ENCODE data around the gene ATE1. TPM values are rescaled to one million over a fixed set of nuclear protein-coding genes. Genes with fewer than 3 reads are reported as not detected.
"Not testable (repeated sequence)": the region's sequence is repeated elsewhere in the genome, so short reads cannot be mapped to it uniquely, and the experiment has no call there.

Gene ATE1
- total RNA-seq, 1 donor, result 15.9 TPM

- DNase-seq (ENCODE audit: low read depth in 2 of 3, low spot score in 2 of 3), result no peak
Measured at GRCh38 chr10:121708728-121709674, 218.8 kb downstream of the ATE1 start.

DNA sequence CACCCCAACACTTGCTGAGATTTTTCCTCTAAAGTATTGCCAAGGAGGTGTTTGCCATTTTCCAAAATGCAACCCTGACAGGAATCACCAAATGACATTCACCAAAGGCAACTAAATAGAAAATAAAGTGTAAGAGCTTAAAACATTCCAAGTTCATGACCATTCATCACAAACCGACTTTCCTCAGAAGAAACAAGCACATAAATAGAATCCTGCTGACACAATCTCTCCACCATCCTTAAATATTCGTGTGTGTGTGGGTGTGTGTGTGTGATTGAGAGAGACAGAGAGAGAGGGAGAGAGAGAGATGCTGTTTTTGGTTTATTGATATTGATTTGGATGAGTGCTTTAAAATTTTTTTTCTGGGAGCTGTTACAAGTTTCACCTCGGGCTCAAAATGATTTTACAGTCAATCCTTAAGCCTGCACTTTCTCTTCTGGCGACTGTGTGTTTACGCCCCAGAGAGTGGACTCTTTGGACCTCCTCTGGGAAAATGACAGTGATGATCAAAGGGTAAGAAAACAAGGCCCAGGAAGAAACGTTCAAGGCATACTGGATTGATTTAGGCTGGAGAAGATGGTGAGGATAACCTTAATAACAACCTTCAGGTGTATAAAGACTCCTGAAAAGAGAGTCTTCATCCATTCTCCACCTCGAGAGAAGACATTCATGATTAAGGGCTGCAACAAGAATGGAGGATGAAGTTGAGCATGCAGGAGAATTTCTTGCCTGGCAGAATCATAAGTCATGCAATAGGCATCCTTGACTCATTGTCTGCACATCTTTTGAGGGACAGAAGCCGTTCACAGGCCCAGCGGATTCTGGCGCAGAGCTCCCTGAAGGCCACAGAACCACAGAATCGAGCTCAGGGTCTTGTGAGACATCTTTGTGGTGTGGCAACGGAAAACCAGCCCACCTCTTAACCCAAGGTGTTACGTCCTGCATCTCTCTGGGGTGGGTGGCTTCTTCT, 225.2 kb downstream of the ATE1 start:
- no peak for DNase-seq (ENCODE audit: low read depth in 2 of 3, low spot score in 2 of 3)

- DNase-seq (ENCODE audit: low read depth in 2 of 3, low spot score in 2 of 3), result no peak
Measured at GRCh38 chr10:121700416-121700815, 227.4 kb downstream of the ATE1 start.

DNA sequence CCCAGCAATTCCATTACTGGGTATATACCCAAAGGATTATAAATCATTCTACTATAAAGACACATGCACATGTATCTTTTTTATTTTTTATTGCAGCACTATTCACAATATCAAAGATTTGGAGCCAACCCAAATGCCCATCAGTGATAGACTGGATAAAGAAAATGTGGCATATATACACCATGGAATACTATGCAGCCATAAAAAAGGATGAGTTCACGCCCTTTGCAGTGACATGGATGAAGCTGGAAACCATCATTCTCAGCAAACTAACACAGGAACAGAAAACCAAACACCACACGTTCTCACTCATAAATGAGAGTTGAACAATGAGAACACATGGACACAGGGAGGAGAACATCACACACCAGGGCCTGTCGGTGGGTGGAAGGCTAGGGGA, 228.1 kb downstream of the ATE1 start:
- not testable (repeated sequence) for DNase-seq (ENCODE audit: low read depth in 2 of 3, low spot score in 2 of 3)

- DNase-seq (ENCODE audit: low read depth in 2 of 3, low spot score in 2 of 3), result no peak
Measured at GRCh38 chr10:121698902-121699301, 228.9 kb downstream of the ATE1 start.

DNA sequence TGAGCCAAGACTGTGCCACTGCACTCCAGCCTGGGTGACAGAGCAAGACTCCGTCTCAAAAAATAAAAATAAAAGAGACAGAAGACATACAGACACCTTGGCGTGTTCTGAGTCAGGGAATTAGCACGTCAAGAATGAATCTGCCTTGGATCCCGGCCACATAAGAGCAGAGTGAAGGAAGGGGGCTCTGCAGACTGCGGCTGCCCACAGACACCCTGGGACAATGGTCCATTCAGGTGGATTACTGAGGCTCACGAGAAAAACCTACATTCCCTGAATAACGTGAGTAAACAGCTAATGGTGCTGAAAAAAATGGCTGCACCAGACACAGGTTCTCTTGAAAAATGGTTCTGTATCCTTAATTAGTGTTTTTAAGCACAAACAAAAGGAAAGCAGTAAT, 229.5 kb downstream of the ATE1 start:
- DNase-seq (ENCODE audit: low read depth in 2 of 3, low spot score in 2 of 3), result no peak

DNA sequence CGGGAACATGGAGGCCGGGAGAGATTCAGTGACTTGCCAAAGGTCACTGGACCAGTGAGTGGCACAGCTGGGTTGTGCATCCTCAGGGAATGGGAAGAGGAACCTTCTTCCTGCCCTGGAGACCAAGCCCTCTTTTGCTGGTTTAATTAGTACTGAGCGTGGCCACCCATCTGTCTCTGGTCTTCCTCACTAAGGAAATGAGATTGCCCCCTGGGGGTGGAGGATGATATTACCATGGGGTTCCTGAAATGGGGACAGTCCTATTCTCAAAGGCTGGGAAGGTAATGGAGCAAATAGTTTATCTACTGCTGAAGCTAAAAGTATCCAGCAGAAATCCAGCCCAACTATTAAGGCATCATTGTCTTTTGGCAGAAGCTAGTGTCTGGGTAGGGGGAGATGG, 231.0 kb downstream of the ATE1 start:
- DNase-seq (ENCODE audit: low read depth in 2 of 3, low spot score in 2 of 3), result no peak

DNA sequence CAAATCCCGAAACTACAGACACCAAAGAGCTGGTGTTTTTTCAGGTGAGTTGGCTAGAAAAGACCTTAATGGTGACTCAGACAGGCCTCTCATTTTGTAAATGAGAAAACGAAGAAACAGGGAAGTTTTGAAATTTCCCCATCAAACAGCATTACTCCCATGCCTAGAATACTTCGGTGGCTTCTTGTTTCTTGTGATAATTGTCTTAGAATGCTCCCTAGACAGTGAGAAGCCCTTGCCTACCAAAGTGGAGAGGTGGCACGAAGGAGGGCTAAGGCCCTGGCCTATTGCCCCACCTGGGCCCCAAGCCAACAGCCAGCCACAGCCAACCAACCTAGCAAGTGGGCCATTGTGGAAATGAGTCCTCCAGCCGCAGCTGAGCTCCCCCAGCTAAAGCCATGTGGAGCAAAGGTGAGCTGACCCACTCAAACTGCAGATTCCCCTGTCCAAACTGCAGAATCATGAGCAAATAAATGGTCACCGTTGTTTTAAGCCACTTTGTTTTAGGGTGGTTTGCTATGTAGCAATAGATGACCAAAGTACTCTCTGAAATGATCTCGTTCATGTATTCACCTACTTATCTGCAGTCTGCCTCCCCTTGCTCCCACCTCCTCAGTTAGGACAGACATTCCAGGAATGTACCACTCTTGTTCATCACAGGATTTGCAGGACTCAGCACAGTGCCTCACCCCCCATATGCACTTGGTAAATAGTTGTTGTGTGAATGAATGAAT, 231.9 kb downstream of the ATE1 start:
- DNase-seq (ENCODE audit: low read depth in 2 of 3, low spot score in 2 of 3), result no peak

DNA sequence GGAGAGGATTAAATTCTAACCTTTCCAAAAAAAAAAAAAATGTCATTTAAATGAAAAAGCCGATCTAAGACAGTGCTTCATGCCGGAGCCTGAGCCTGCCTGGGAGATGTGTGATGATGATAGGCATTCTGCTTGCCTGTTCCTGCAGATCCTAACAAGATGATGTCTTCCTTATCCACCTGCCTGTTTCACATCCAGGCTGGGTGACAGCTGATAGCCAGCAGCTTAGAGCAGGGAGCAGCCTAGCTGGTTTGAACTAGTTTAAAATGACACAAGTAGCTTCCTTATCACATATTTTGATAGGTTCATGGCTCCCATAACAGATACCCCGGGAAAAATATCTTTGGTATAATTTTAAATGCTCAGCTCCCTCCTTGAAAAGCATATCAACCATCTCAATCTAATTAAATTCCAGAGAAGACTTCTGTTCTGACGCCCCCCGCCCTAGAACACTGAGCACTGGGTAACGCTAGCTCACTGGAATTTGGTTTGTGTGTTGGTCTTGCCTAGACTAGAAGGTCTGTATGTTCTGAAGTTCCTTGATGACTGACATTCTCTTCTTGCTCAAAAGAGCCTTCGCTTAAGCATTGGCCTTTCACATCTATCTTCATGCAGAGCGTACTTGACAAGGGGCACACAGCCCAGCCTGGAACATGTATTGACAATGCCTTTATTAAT, 232.7 kb downstream of the ATE1 start:
- no peak for DNase-seq (ENCODE audit: low read depth in 2 of 3, low spot score in 2 of 3)

DNA sequence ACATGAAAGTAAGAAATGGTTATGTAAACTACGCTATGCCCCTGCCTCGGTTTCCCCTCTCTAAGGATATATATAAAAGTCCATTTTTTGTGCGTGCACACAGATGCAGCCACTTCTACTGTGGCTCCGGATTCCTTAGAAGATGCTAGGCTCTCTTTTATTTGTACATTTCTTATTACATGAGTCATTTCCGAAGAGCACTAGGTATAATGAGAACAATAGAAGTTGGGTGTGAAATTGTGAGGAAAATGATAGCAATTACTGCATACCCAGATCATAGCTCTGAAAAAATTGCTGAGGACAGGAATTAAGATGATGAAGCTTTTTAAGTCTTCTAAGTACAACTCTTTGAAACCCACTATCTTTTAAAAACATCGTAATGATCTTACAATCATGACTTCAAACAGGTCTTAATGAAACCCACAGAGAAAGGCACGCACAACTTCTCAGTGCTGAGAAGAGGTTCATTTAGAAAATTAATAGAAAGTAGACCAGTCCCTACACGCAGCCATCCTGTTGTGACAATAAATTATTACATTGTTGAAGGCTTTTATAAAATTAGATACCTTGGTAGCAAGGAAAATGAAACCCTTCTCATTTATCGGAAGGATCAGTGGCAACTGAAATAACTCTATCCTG, 233.4 kb downstream of the ATE1 start:
- no peak for DNase-seq (ENCODE audit: low read depth in 2 of 3, low spot score in 2 of 3)

- no peak for DNase-seq (ENCODE audit: low read depth in 2 of 3, low spot score in 2 of 3)
Measured at GRCh38 chr10:121692626-121693025, 235.2 kb downstream of the ATE1 start.

- DNase-seq (ENCODE audit: low read depth in 2 of 3, low spot score in 2 of 3), result no peak
Measured at GRCh38 chr10:121690970-121691369, 236.9 kb downstream of the ATE1 start.

Small RNA genes lying within 50 kb of the gene (small RNA-seq; reads per million reads assigned to genes)
- gene RF00019 (not detected), gene RF02219 (not detected)

Other genes starting within 250 kb of the ATE1 start
- 29.9 TPM for gene NSMCE4A, start 47.2 kb upstream of the ATE1 start, total RNA-seq
- gene TACC2, start 61.1 kb upstream of the ATE1 start, total RNA-seq, result under 0.01 TPM

Measured in hematopoietic multipotent progenitor cell (in vitro differentiated cells).